ENCODE data around the gene NPFFR1.

The NPFFR1 gene

GRCh38 chr10:70267161-70267933 is 16.5 kb downstream of the NPFFR1 start:
- DNase-seq (ENCODE audit: low read depth), result peak; percentile 83
- H3K4me3 ChIP-seq (ENCODE audit: low read depth, low read length), result no peak overlapping the region
- TF ChIP-seq CTCF (IDR thresholded peaks at IDR 0.05; ENCODE audit: low read depth, low read length) (peak; percentile 61), MYC (IDR thresholded peaks at IDR 0.05; ENCODE audit: low read depth, low read length) (no peak), POLR2A (IDR thresholded peaks at IDR 0.05; ENCODE audit: extremely low read depth, insufficient read length) (no peak), MAX (IDR thresholded peaks at IDR 0.05; ENCODE audit: low read depth, low read length) (no peak)

GRCh38 chr10:70266701-70267100 is 17.1 kb downstream of the NPFFR1 start:
- DNase-seq (ENCODE audit: low read depth), result no peak
- no peak for TF ChIP-seq POLR2A (IDR thresholded peaks at IDR 0.05; ENCODE audit: extremely low read depth, insufficient read length)
- TF ChIP-seq CTCF (IDR thresholded peaks at IDR 0.05; ENCODE audit: low read depth, low read length), result no peak
- no peak for TF ChIP-seq MYC (IDR thresholded peaks at IDR 0.05; ENCODE audit: low read depth, low read length)
- no peak for TF ChIP-seq MAX (IDR thresholded peaks at IDR 0.05; ENCODE audit: low read depth, low read length)
- H3K4me3 ChIP-seq (ENCODE audit: low read depth, low read length), result no peak overlapping the region

GRCh38 chr10:70266056-70266455 is 17.7 kb downstream of the NPFFR1 start:
- H3K4me3 ChIP-seq (ENCODE audit: low read depth, low read length), result no peak overlapping the region
- TF ChIP-seq CTCF (IDR thresholded peaks at IDR 0.05; ENCODE audit: low read depth, low read length) (no peak), MAX (IDR thresholded peaks at IDR 0.05; ENCODE audit: low read depth, low read length) (no peak), MYC (IDR thresholded peaks at IDR 0.05; ENCODE audit: low read depth, low read length) (no peak)
- DNase-seq (ENCODE audit: low read depth), result no peak

GRCh38 chr10:70265032-70265689 is 18.6 kb downstream of the NPFFR1 start:
- peak; percentile 45 for DNase-seq (ENCODE audit: low read depth)

GRCh38 chr10:70260734-70261133 is 23.1 kb downstream of the NPFFR1 start:
- peak; percentile 44 for DNase-seq (ENCODE audit: low read depth)
- TF ChIP-seq POLR2A (IDR thresholded peaks at IDR 0.05; ENCODE audit: extremely low read depth, insufficient read length), result no peak
- no peak for TF ChIP-seq MAX (IDR thresholded peaks at IDR 0.05; ENCODE audit: low read depth, low read length)
- TF ChIP-seq CTCF (IDR thresholded peaks at IDR 0.05; ENCODE audit: low read depth, low read length), result no peak
- TF ChIP-seq MYC (IDR thresholded peaks at IDR 0.05; ENCODE audit: low read depth, low read length), result no peak
- H3K4me3 ChIP-seq (ENCODE audit: low read depth, low read length), result no peak overlapping the region

More at GRCh38 chr10:70265032-70265689, 18.6 kb downstream of the NPFFR1 start:
- TF ChIP-seq POLR2A (IDR thresholded peaks at IDR 0.05; ENCODE audit: extremely low read depth, insufficient read length) (no peak), MAX (IDR thresholded peaks at IDR 0.05; ENCODE audit: low read depth, low read length) (no peak), MYC (IDR thresholded peaks at IDR 0.05; ENCODE audit: low read depth, low read length) (0 out of 2 replicates have a peak, but pooled peaks have one; percentile 10), CTCF (IDR thresholded peaks at IDR 0.05; ENCODE audit: low read depth, low read length) (peak; percentile 56)
- no peak overlapping the region for H3K4me3 ChIP-seq (ENCODE audit: low read depth, low read length)

Data from NB4 (cell line).